SIG-M5 (cell line): ENCODE results near the gene SYNPO.

Experiments used
- DNase-seq: peaks from one replicate; lab custom pipeline; 2025; lab: John Stamatoyannopoulos, UW

SYNPO gene

DNA sequence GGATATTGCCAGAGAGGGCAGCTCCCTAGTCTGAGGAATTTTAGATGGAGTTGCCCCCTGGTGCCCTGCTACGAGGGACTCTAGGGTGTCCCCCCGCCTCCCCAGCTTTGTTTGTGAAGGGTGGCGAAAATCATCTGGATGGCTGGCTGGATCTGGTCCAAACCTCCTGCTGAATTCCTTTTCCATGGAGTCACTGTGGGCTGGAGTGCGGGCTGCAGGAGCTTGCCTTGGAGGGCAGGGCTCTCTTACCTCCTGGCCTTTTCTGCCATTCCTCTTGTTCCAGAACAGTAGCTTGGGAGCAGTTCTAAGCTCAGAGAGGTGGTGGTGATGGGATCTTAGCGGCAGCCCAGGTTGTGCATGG lies 2.1 kb downstream of the SYNPO start:
- DNase-seq, result no peak

- DNase-seq, result no peak
Measured at GRCh38 chr5:150642991-150643710, 2.7 kb downstream of the SYNPO start.

DNA sequence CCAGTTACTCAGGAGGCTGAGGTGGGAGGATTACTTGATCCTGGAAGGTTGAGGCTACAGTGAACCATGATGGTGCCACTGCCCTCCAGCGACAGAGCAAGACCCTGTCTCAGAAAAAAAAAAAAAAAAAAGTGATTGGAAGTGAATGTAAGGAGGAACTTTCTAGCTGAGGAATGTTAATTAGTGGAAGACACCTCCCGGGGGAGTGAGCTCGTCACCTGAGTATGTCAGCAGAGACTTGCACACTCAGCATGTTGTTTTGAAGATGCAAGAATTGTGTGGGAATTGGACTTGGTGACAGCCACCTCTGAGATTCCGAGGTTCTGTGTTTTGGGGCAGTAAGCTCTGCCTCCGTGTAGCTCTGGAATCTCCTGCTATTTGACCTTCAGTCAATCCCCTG lies 3.6 kb downstream of the SYNPO start:
- DNase-seq, result no peak

DNA sequence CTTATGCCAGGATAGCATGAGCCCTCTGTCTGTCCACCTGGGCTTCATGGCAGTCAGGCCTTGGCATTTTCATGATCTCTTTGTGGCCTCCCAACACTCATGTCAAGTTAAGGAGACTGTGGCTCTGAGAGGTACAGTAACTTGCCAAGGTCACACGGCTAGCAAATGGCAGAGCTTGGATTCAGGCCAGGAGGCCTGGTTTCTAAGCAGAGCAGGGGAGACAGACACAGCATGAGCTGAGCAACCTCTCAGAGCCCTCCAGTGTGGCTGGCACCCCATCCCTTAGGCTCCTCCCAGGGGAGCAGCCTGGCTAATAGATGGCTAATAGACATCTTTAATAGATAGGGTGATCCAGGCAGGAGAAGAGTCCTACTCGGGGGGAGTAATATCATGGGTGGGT lies 4.1 kb downstream of the SYNPO start:
- no peak for DNase-seq

DNA sequence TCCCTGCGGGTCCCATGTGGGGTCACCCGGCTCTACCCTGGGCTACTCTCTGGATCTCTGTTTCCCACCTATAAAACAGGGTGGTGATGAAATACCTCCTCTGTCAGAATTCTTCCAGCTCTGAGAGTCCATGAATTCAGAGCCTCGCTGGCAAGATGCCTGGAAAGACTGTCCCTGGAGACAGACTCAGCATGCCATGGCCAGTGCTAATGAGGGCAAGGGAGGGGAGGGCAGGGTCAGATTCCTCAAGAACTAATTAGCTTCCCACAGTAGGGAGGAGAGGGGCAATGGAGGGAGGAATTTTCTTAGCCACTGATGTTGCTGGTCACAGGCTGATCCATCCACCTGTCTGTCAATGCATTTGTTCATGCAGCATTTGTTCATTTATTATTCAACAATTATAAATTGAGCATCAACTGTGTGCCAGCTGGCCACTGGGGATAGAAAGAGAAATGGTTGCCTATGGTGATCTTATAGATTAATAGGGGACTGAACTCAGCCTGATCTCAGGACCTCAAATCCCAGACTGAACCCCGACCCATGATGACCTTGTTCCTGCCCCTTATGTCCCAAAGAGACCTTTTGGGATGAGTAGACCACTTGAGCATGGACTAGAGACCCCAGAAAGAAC lies 4.7 kb downstream of the SYNPO start:
- DNase-seq, result no peak

DNA sequence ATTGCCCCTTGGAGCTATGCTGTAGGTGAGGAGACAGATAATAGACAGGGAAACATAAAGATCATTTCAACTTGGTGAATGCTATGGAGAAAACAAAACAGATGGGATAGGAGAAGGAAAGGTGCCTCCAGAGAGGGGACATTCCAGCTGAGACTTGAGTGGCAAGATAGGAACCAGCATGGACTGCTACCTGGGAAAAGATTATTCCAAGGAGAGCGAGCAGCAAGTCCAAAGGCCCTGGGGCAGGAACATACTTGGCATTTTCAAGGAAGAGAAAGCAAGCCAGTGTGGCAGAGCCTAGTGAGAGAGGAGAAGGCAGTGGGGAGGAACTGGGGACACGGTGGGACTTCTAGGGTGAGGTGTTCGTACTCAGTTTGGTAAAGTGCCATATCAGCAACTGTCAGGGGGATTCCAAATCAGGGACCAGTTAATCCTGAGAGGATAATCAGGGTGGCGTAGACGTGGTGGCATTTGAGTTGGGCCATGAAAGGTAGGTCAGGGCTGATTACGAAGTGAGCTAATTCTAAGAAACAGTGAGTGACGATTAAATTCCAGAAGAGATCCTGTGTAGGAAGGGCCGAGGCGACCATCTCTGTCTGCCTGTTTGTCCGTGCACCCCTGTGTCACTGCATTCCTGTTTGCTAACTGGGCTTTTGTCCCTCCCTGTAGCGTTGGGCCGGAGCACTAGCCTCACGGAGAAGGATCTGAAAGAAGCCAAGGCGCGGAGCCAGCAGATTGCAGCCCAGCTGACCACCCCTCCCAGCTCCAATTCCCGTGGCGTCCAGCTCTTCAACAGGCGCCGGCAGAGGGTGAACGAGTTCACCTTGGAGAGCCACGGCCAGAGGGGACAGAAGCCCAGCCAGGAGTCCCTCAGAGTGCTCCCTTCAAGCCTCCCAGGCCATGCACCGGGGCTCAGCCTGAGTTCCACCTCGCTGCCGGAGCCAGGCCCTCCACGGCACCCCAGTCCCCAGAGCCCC lies 7.1 kb downstream of the SYNPO start:
- no peak for DNase-seq

- DNase-seq, result no peak
Measured at GRCh38 chr5:150648294-150649107, 8.0 kb downstream of the SYNPO start.

- no peak for DNase-seq
Measured at GRCh38 chr5:150649108-150650020, 8.9 kb downstream of the SYNPO start.

DNA sequence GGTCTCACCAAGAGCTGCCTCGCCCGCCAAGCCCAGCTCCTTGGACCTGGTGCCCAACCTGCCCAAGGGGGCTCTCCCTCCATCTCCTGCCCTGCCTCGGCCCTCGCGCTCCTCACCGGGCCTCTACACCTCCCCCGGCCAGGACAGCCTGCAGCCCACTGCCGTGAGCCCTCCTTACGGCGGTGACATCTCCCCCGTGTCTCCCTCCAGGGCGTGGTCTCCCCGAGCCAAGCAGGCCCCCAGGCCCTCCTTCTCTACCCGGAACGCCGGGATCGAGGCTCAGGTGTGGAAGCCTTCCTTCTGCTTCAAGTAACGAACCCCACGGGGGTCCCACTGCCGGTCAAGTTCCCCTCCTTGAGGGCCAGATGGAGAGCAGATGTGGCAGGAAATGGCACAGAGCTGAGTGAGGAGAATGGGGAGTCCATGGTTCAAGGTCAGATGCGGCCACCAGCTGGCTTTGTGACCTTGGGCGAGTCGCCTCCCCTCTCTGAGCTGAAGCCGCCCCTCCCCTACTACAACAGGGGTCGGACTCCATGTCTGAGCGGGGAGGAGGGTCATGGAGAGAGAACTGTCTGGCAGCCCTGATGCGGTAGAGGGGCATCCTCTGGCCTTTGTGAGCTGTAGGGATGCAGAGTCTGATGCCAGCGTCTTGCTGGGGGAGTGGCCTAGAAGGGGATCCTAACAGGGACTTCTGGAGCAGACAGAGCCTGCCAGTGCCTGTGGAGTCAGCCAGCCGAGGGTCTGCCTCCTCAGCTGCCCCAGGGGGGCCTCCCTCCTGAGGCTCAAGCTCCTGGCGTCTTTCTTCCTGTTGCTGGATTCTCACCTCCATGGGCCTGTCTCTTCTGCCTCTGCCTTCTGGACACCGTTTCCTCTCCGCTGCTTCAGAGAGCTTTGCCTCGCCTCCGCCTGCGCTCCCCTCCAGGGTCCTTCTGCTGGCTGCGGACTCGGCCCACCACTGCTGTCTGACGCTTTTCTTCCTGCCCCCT lies 9.9 kb downstream of the SYNPO start:
- DNase-seq, result no peak

GRCh38 chr5:150651382-150651781 lies 10.9 kb downstream of the SYNPO start:
- DNase-seq, result no peak

GRCh38 chr5:150651924-150652671 lies 11.6 kb downstream of the SYNPO start:
- no peak for DNase-seq

GRCh38 chr5:150653145-150653761 lies 12.8 kb downstream of the SYNPO start:
- DNase-seq, result no peak

DNA sequence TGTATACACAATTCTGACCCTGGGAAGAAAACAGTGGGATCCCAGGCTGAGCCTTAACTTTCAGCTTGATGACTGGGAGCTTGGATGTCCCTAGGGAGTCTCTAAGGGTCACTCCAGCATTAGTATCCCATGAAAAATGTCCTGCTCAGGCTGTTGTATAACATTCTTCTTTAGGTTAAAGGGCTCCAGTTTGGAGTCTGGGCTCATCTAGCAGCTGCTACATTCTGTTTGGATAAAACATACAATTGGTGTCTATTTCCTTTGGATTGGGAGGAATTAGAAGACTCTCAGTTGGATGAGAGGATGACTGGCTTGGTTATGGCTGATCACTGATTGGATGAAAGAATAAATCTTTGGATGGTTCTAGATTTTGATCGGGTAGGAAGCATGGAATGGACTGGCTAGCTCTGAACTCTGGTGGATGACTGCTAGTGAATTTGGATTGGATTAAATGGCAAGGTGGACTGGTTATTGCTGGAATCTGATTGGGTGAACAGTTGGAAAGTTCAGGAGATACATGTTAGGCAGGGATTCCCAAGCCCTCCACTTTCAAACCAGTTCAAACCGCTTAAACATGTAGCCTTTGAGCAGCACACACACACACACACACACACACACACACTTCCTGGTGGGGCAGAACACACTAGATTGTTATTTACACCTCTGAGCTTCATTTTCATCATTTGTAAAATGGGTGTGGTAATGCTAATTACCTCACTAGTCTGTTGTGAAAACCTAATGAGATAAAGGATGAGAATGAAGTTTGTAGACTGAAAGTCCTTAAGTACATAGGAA lies 13.5 kb downstream of the SYNPO start:
- no peak for DNase-seq

DNA sequence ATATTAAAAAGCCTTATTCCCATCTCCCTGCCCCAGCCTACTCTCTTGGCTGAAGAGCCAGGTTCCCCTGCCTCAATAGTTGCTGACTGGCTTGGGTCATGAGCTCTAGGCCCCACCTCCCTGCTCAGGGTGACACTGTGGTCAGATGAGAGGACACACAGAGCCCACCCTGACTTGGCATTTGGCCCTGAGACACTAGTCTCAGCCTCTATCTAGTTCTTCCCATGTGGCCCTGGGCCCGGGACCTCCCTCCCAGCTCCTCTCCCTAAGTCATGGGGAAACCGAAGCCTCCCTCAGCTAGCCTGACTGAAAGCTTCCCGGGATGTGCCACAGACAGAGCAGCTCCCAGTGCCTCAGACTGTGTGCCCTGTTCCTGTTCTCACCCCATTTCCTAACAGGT lies 14.8 kb downstream of the SYNPO start:
- DNase-seq, result no peak

DNA sequence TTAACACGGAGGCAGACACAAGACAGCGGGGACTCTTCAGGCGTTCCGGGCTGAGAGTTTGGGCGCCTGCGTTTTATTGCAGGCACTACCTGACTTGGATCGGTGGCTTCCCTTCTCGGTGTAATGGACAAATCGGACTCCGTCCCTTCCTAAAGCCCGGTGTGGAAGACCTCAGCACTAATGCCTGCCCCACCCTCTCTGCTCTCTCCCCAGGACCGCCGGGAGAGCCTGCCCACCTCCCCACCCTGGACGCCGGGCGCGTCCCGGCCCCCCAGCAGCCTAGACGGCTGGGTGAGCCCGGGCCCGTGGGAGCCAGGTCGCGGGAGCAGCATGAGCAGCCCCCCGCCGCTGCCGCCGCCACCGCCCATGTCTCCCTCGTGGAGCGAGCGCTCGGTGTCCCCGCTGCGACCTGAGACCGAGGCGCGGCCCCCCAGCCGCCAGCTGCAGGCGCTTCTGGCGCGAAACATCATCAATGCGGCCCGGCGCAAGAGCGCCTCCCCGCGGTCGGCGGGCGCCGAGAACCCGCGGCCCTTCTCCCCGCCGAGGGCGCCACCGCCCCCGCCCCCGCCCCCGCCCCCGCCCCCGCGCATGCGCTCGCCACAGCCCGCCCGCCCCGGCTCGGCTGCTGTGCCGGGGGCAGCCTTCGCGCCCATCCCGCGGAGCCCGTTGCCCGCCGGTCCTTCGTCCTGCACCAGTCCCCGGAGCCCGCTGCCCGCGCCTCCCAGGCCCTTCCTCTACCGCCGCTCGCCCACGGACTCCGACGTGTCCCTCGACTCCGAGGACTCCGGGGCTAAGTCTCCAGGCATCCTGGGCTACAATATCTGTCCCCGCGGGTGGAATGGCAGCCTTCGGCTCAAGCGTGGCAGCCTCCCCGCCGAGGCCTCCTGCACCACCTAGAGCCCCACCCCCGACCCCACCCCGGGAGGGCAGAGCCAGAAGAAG lies 16.0 kb downstream of the SYNPO start:
- no peak for DNase-seq

GRCh38 chr5:150658121-150658520 lies 17.7 kb downstream of the SYNPO start:
- DNase-seq, result no peak
